ENCODE measurements around the gene NACC2.
"Not testable (repeated sequence)": the region's sequence is repeated elsewhere in the genome, so short reads cannot be mapped to it uniquely, and the experiment has no call there.

NACC2 gene

GRCh38 chr9:136104488-136104800 lies 9.4 kb upstream of the NACC2 start:
- no peak overlapping the region for H3K4me3 ChIP-seq (replicated peaks; ENCODE audit: low read depth, low read length)
- TF ChIP-seq CTCF (IDR thresholded peaks at IDR 0.05; ENCODE audit: low read length, missing control alignments) = no peak
- no peak for DNase-seq (ENCODE audit: low read depth)

GRCh38 chr9:136103651-136104487 lies 8.8 kb upstream of the NACC2 start:
- DNase-seq (ENCODE audit: low read depth) = no peak
- H3K4me3 ChIP-seq (replicated peaks; ENCODE audit: low read depth, low read length) = no peak overlapping the region
- TF ChIP-seq CTCF (IDR thresholded peaks at IDR 0.05; ENCODE audit: low read length, missing control alignments) = no peak

GRCh38 chr9:136101615-136102074 lies 6.6 kb upstream of the NACC2 start:
- H3K4me3 ChIP-seq (replicated peaks; ENCODE audit: low read depth, low read length); DNase-seq (ENCODE audit: low read depth): not testable (repeated sequence)

- no peak for TF ChIP-seq CTCF (IDR thresholded peaks at IDR 0.05; ENCODE audit: low read length, missing control alignments)
- no peak for DNase-seq (ENCODE audit: low read depth)
- H3K4me3 ChIP-seq (replicated peaks; ENCODE audit: low read depth, low read length) = no peak overlapping the region
Measured at GRCh38 chr9:136100700-136101614, 5.9 kb upstream of the NACC2 start.

GRCh38 chr9:136099542-136099941 lies 4.5 kb upstream of the NACC2 start:
- TF ChIP-seq CTCF (IDR thresholded peaks at IDR 0.05; ENCODE audit: low read length, missing control alignments) = no peak
- H3K4me3 ChIP-seq (replicated peaks; ENCODE audit: low read depth, low read length) = no peak overlapping the region
- DNase-seq (ENCODE audit: low read depth) = no peak

GRCh38 chr9:136098844-136099243 lies 3.8 kb upstream of the NACC2 start:
- H3K4me3 ChIP-seq (replicated peaks; ENCODE audit: low read depth, low read length) = no peak overlapping the region
- no peak for TF ChIP-seq CTCF (IDR thresholded peaks at IDR 0.05; ENCODE audit: low read length, missing control alignments)
- peak; percentile 10 for DNase-seq (ENCODE audit: low read depth)

- H3K4me3 ChIP-seq (replicated peaks; ENCODE audit: low read depth, low read length) = no peak overlapping the region
- no peak for TF ChIP-seq CTCF (IDR thresholded peaks at IDR 0.05; ENCODE audit: low read length, missing control alignments)
- no peak for DNase-seq (ENCODE audit: low read depth)
Measured at GRCh38 chr9:136098210-136098609, 3.1 kb upstream of the NACC2 start.
